Progenitor cell of endocrine pancreas (in vitro differentiated cells): ENCODE data around the gene ANKS6. TPM values are rescaled to one million over a fixed set of nuclear protein-coding genes. Genes with fewer than 3 reads are reported as not detected.

Experiments used
- DNase-seq: peaks from one replicate; pipeline ENCODE4 v3.0.0; 2021; ENCODE audit warnings: low spot score; ENCODE audit not compliant: unreplicated experiment
- H3K27ac Mint-ChIP-seq: 2 replicates; pipeline ENCODE4 v1.8.0; 2021; ENCODE audit warnings: mild to moderate bottlenecking, moderate library complexity, mixed read lengths
- H3K27me3 Mint-ChIP-seq: 2 replicates; pipeline ENCODE4 v1.8.0; 2021; ENCODE audit warnings: mixed read lengths
- H3K36me3 Mint-ChIP-seq: 2 replicates; pipeline ENCODE4 v1.8.0; 2022; ENCODE audit warnings: mixed read lengths; ENCODE audit not compliant: insufficient read depth
- H3K4me1 Mint-ChIP-seq: 2 replicates; pipeline ENCODE4 v1.8.0; 2021; ENCODE audit warnings: low read depth, mixed read lengths
- H3K4me3 Mint-ChIP-seq: 2 replicates; pipeline ENCODE4 v1.8.0; 2021; ENCODE audit warnings: low read depth, mild to moderate bottlenecking, moderate library complexity, mixed read lengths
- H3K9me3 Mint-ChIP-seq: 2 replicates; pipeline ENCODE4 v1.8.0; 2021; ENCODE audit warnings: low read depth, mixed read lengths
- CTCF ChIP-seq: fragments of 200-600 bp; sonication (generic); IDR thresholded peaks from one replicate; pipeline ENCODE4 v1.5.0; 2021; ENCODE audit warnings: antibody characterized with exemption, mild to moderate bottlenecking; ENCODE audit not compliant: unreplicated experiment
- total RNA-seq: library from RNA; stranded (reverse); gene quantifications from 2 replicates; pipeline ENCODE4 v1.2.1, GENCODE V29; 2021

Gene ANKS6
- total RNA-seq, 1 donor from 2014 or later: 39.7 TPM

- Mint-ChIP-seq H3K9me3 (no peaks in the 10 kb centered on the region), H3K4me1 (peaks cover 8% of the 10 kb centered on the region), H3K27me3 (no peaks in the 10 kb centered on the region), H3K4me3 (no peak overlapping the region), H3K27ac (no peak overlapping the region), H3K36me3 (peaks cover 12% of the 10 kb centered on the region)
- no peak for DNase-seq
- TF ChIP-seq CTCF: no peak
Observed at GRCh38 chr9:98832768-98833089, 36.4 kb upstream of the ANKS6 start.

GRCh38 chr9:98831696-98832095 is 35.3 kb upstream of the ANKS6 start:
- Mint-ChIP-seq H3K9me3 (no peaks in the 10 kb centered on the region), H3K4me1 (peaks cover 8% of the 10 kb centered on the region), H3K27me3 (no peaks in the 10 kb centered on the region), H3K36me3 (peaks cover 10% of the 10 kb centered on the region), H3K27ac (no peak overlapping the region), H3K4me3 (no peak overlapping the region)
- DNase-seq: no peak
- no peak for TF ChIP-seq CTCF

- Mint-ChIP-seq H3K36me3 (peaks cover 10% of the 10 kb centered on the region), H3K9me3 (no peaks in the 10 kb centered on the region), H3K27ac (no peak overlapping the region), H3K27me3 (no peaks in the 10 kb centered on the region), H3K4me1 (peaks cover 8% of the 10 kb centered on the region), H3K4me3 (no peak overlapping the region)
- no peak for DNase-seq
- no peak for TF ChIP-seq CTCF
Observed at GRCh38 chr9:98830554-98830953, 34.2 kb upstream of the ANKS6 start.

DNA sequence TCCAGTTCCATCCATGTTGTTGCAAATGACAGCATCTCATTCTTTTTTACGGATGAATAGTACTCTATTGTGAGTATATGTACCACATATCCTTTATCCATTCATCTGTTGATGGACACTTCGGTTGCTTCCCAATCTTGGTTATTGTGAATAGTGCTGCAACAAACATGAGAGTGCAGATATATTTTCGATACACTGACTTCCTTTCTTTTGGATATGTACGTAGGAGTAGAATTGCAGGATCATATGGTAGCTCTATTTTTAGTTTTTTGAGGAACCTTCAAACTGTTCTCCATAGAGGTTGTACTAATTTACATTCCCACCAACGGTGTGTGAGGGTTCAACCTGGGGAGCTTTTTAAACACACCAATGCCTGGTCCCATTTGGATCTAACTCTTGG is 33.4 kb upstream of the ANKS6 start:
- peaks cover 8% of the 10 kb centered on the region for H3K4me1 Mint-ChIP-seq
- H3K27ac Mint-ChIP-seq: no peak overlapping the region
- H3K36me3 Mint-ChIP-seq: peaks cover 10% of the 10 kb centered on the region
- no peaks in the 10 kb centered on the region for H3K9me3 Mint-ChIP-seq
- TF ChIP-seq CTCF: no peak
- no peaks in the 10 kb centered on the region for H3K27me3 Mint-ChIP-seq
- no peak for DNase-seq
- no peak overlapping the region for H3K4me3 Mint-ChIP-seq

- Mint-ChIP-seq H3K4me3 (no peak overlapping the region), H3K36me3 (peaks cover 6% of the 10 kb centered on the region), H3K4me1 (no peaks in the 10 kb centered on the region), H3K9me3 (no peaks in the 10 kb centered on the region), H3K27me3 (no peaks in the 10 kb centered on the region), H3K27ac (no peak overlapping the region)
- DNase-seq: no peak
- TF ChIP-seq CTCF: no peak
Observed at GRCh38 chr9:98826716-98827115, 30.4 kb upstream of the ANKS6 start.
